Ovary (tissue), 9 donors: ENCODE data around the gene STN1. TPM values are rescaled to one million over a fixed set of nuclear protein-coding genes. Genes with fewer than 3 reads are reported as not detected.

Experiments used
- DNase-seq, 5 donors: peaks; one replicate each; pipeline ENCODE4 v3.0.0-alpha.2; 2019 to 2020
- H3K27ac ChIP-seq, 2 donors: fragments of 200-600 bp; one replicate each; pipeline versions ENCODE4 v1.5.1 to v1.8.0; 2019 to 2022
- H3K27me3 ChIP-seq: fragments of 200-600 bp; one replicate; pipeline ENCODE4 v1.8.0; 2022
- H3K36me3 ChIP-seq: fragments of 200-600 bp; sonication (generic); one replicate; pipeline ENCODE4 v1.5.1; 2019
- H3K4me1 ChIP-seq: one replicate; pipeline ENCODE4 v1.8.1; 2013; ENCODE audit warnings: mild to moderate bottlenecking, moderate library complexity; ENCODE audit not compliant: insufficient read depth
- H3K4me3 ChIP-seq: fragments of 200-600 bp; sonication (generic); one replicate; pipeline ENCODE4 v1.5.1; 2017
- H3K9me3 ChIP-seq, 2 donors: fragments of 200-600 bp in 1 of 2; sonication (generic) in 1 of 2; one replicate each; pipeline versions ENCODE4 v1.5.1 to v1.8.1; 2013 to 2019; ENCODE audit warnings: mild to moderate bottlenecking in 1 of 2, moderate library complexity in 1 of 2
- CTCF ChIP-seq, 3 donors: fragments of 450-650 bp in 2 of 3; fragments of 200-600 bp in 1 of 3; IDR thresholded peaks; one replicate each; pipeline versions ENCODE4 v1.5.1 to v1.8.0; 2016 to 2022; ENCODE audit warnings: antibody characterized with exemption in 3 of 3, mild to moderate bottlenecking in 1 of 3
- EP300 ChIP-seq: sonication (generic); formaldehyde crosslinking; IDR thresholded peaks from one replicate; pipeline ENCODE4 v1.6.1; 2017; ENCODE audit warnings: antibody characterized with exemption
- POLR2A ChIP-seq: fragments of 450-650 bp; IDR thresholded peaks from one replicate; pipeline ENCODE4 v1.6.1; 2017; ENCODE audit warnings: antibody characterized with exemption, mild to moderate bottlenecking, moderate library complexity
- WGBS, 3 donors: extraction: QIAGEN DNeasy Blood & Tissue Kit in 1 of 3; methylation state at CpG; one replicate each; pipeline versions ENCODE4 v1.1.5 to v1.1.7; 2013 to 2017; 5-methylcytosine and 5-hydroxymethylcytosine counted together
- intact Hi-C, 4 donors: fragments of 100-400 bp; cut with DNase I; formaldehyde crosslinking; loops; one replicate each; pipeline versions ENCODE4 v1.11.0 to v1.15.1; 2022 to 2023
- polyA plus RNA-seq, 2 donors: library from polyadenylated mRNA; stranded (reverse); fragments of 200-250 nt in 1 of 2; fragments of 350-450 nt in 1 of 2; fragmentation: Illumina TruSeq in 1 of 2; extraction: RNeasy Lipid Tissue Mini Kit (QIAGEN cat#74804) in 1 of 2; gene quantifications; one replicate each; pipeline ENCODE4 v1.2.3, GENCODE V29; 2013 to 2014
- total RNA-seq, 7 donors: library from RNA; depleted of rRNA in 2 of 7; stranded (reverse); fragments of >200 nt in 2 of 7; fragmentation: NEBNext Ultra II Directional in 3 of 7; extraction: Animal tissue kit (Norgen Biotek cat#: 25700) in 3 of 7; gene quantifications; one replicate each; pipeline versions ENCODE4 v1.1.0 to v1.2.4, GENCODE V29; 2016 to 2023
- donor health status: DM: no; HTN: no; CAD: no; lungs with moderate emphysema.
- donor health status: DM: no; HTN: no; CAD: no.
- donor health status: Bipolar disorder and iron deficiency.
- donor health status: DM: yes; HTN: yes; CAD: no.
- donor health status: DM: no; HTN: no; CAD: no.
- donor health status: DM: yes; HTN: yes; CAD: no.

The STN1 gene
- total and polyA plus RNA-seq, 9 donors: 13.4 to 28.2 (median 18.4) TPM

GRCh38 chr10:103843045-103843444, 74.9 kb downstream of the STN1 start:
- H3K27me3 ChIP-seq: no peaks in the 10 kb centered on the region
- TF ChIP-seq CTCF (IDR thresholded peaks at IDR 0.05): no peak
- no peak for TF ChIP-seq EP300
- no peak for TF ChIP-seq POLR2A
- H3K9me3 ChIP-seq: no peaks in the 10 kb centered on the region
- DNase-seq: no peak
- 76 to 84% (median 81%) methylated on average over 3 of the region's 3 CpGs for WGBS, 3 donors
- peaks cover 9% of the 10 kb centered on the region for H3K4me1 ChIP-seq
- intact Hi-C loops: no loop called here
- no peaks in the 10 kb centered on the region for H3K36me3 ChIP-seq
- no peak overlapping the region for H3K4me3 ChIP-seq
- no peak overlapping the region for H3K27ac ChIP-seq

GRCh38 chr10:103842605-103843004, 75.4 kb downstream of the STN1 start:
- Histone ChIP-seq H3K9me3 (no peaks in the 10 kb centered on the region), H3K4me3 (no peak overlapping the region), H3K4me1 (peaks cover 9% of the 10 kb centered on the region), H3K36me3 (no peaks in the 10 kb centered on the region), H3K27ac (no peak overlapping the region), H3K27me3 (no peaks in the 10 kb centered on the region)
- no peak for TF ChIP-seq EP300
- TF ChIP-seq CTCF (IDR thresholded peaks at IDR 0.05): no peak
- TF ChIP-seq POLR2A: no peak
- DNase-seq: no peak
- WGBS, 3 donors: 47 to 63% (median 51%) methylated on average over 7 of the region's 7 CpGs
- intact Hi-C loops: no loop called here

GRCh38 chr10:103841519-103841918, 76.5 kb downstream of the STN1 start:
- H3K27me3 ChIP-seq: no peaks in the 10 kb centered on the region
- H3K27ac ChIP-seq: no peak overlapping the region
- no peaks in the 10 kb centered on the region for H3K9me3 ChIP-seq
- TF ChIP-seq CTCF (IDR thresholded peaks at IDR 0.05) (no peak), EP300 (no peak), POLR2A (no peak)
- intact Hi-C loops: no loop called here
- peaks cover 9% of the 10 kb centered on the region for H3K4me1 ChIP-seq
- no peak for DNase-seq
- no peak overlapping the region for H3K4me3 ChIP-seq
- no peaks in the 10 kb centered on the region for H3K36me3 ChIP-seq
- WGBS, 3 donors: 82 to 92% (median 86%) methylated on average over 7 of the region's 7 CpGs

GRCh38 chr10:103840740-103841070, 77.3 kb downstream of the STN1 start:
- Histone ChIP-seq H3K9me3 (no peaks in the 10 kb centered on the region), H3K4me1 (peaks cover 10% of the 10 kb centered on the region), H3K4me3 (no peak overlapping the region), H3K27ac (no peak overlapping the region), H3K36me3 (no peaks in the 10 kb centered on the region), H3K27me3 (no peaks in the 10 kb centered on the region)
- WGBS, 3 donors: 91 to 97% (median 94%) methylated on average over 4 of the region's 4 CpGs
- intact Hi-C loops: no loop called here
- no peak for DNase-seq
- no peak for TF ChIP-seq EP300
- no peak for TF ChIP-seq POLR2A
- TF ChIP-seq CTCF (IDR thresholded peaks at IDR 0.05): no peak
